ENCODE results near the gene ATXN10.

ATXN10 gene

GRCh38 chr22:45807156-45807915 is 135.7 kb downstream of the ATXN10 start:
- FAIRE-seq (no peak), DNase-seq (ENCODE audit: extremely low spot score, insufficient read length, low read depth) (no peak)

DNA sequence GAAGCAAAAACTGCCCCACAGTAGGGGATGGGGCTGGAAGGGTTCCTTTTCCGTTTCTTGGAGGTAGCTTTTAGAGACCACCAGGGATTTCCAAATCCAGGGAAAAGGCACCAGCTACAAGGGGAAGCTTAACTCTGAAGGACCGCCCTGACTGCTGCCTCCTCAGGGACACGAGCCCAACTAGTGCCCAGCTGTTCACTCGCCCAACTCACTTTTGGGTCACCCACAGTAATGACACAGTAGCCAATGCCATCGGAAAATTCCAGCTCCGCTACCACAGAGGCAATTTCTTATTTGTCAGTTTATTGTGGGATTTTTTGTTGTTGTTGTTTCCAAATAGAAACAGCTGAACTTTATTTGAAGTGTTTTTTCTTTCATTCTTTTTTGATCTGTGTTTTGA is 141.3 kb downstream of the ATXN10 start:
- DNase-seq (ENCODE audit: extremely low spot score, insufficient read length, low read depth) (no peak), FAIRE-seq (no peak)

DNA sequence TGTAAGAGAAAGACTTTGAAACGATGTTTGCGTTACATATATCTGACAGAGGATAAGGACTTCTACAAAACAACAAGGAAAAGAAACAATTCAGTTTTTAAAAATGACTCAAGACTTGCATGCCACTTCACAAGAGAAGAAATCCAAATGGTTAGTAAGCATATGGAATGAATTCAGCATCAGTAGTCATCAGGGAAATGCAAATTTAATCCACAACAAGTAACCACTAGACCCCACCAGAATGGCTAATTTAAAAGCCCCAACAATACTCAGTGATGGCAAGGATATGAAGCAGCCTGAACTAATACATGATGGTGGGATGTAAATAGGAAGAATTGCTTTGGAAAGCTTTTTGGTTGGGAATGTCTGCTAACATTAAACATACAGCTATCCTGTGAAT is 142.6 kb downstream of the ATXN10 start:
- FAIRE-seq, result no peak
- DNase-seq (ENCODE audit: extremely low spot score, insufficient read length, low read depth), result no peak

GRCh38 chr22:45816776-45817175 is 145.1 kb downstream of the ATXN10 start:
- DNase-seq (ENCODE audit: extremely low spot score, insufficient read length, low read depth) (no peak), FAIRE-seq (no peak)

DNA sequence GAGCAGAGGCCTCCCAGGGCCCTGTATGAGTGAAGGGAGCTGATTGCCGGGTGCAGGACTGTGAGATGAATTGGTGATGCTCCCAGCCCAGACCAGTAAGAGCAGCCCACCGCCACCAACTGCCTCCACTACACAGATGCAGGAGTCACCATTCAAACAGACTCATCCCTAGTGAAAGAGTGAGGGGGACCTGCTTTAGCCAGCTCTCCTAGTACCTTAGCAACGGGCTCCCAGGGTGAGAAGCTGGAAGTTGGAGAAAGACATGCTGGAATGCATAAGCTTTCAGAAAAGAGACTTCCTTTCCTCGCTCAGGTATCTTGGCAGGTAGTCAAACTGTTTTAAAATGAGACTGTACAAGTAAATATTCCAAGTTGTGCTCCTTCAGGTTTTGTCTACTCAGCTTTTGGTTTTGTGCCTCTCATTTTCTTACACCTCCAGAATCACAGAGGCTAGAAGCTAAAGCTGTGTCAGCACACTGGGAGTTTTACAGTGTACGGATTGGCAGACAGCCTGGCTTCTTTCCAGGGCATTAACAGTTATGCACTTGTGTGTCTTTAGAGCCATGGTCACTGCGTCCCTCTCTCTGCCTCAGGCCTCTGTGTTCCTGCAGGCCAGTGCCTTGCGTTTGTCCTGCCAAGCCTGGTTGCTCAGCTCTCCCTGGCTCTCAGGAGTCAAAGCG is 146.2 kb downstream of the ATXN10 start:
- no peak for DNase-seq (ENCODE audit: extremely low spot score, insufficient read length, low read depth)
- no peak for FAIRE-seq

DNA sequence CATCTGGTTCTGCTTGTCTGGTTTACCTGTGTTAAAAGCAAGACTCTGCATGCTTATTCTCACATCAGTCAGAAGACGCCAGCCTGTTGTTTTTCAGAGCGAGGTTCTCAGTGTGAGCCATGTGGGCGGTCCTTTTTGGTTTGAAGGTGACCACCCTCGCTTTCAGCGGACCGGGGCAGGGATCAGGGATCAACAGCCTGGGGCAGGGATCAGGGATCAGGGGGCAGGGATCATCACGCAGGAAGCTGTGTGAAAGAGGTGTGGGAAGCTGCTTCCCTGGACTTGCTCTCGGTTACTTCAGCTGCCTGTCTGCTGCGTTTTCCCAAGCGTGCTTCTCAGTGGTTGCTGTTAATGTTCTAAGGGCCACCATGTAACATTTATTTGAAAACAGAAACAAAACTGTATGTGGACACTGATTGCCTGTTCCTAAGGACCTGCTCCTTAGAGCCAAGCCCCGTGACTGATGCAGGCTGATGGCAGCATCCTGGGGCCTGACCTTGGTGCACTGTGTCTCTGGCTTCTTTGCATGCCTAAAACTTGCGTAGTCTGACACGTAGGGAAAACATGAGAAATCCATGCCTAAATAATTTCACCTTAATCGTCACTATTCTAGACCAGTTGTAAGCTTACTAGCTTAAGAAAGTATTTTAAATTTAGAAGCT is 146.9 kb downstream of the ATXN10 start:
- DNase-seq (ENCODE audit: extremely low spot score, insufficient read length, low read depth), result no peak
- FAIRE-seq, result no peak

GRCh38 chr22:45819305-45819704 is 147.7 kb downstream of the ATXN10 start:
- FAIRE-seq (no peak), DNase-seq (ENCODE audit: extremely low spot score, insufficient read length, low read depth) (no peak)

- FAIRE-seq (no peak), DNase-seq (ENCODE audit: extremely low spot score, insufficient read length, low read depth) (no peak)
Observed at GRCh38 chr22:45823336-45823735, 151.7 kb downstream of the ATXN10 start.

DNA sequence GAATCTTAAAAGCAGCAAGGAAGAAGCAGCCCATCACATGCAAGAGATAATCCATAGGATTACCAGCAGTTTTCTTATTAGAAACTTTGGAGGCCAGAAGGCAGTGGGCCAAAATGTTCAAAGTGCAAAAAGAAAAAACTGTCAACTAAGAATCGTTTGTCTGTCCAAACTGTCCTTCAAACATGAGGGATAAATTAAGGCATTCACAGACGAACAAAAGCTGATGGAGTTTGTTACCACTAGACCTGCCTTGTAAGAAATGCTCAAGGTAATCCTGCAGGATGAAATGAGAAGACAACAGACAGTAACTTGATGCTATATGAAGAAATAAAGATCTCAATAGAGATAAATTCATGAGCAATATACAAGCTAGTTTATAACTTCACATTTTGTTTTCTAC is 154.9 kb downstream of the ATXN10 start:
- FAIRE-seq, result no peak
- no peak for DNase-seq (ENCODE audit: extremely low spot score, insufficient read length, low read depth)

DNA sequence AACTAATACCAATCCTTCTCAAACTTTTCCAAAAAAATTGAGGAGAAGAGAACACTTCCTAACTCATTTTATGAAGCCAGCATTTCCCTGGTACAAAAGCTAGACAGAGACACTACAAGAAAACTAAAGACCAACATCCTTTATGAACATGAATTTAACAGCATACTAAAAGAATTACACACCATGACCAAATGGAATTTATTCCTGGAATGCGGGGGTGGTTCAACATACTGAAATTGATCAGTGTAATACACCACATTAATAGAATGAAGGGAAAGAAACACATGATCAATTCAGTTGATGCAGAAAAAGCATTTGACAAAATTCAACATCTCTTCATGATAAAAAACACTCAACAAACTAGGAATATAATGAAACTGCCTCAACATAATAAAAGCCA is 157.2 kb downstream of the ATXN10 start:
- DNase-seq (ENCODE audit: extremely low spot score, insufficient read length, low read depth) (no peak), FAIRE-seq (no peak)

GRCh38 chr22:45830531-45831245 is 159.1 kb downstream of the ATXN10 start:
- no peak for FAIRE-seq
- no peak for DNase-seq (ENCODE audit: extremely low spot score, insufficient read length, low read depth)

GRCh38 chr22:45831394-45831793 is 159.8 kb downstream of the ATXN10 start:
- FAIRE-seq, result no peak
- DNase-seq (ENCODE audit: extremely low spot score, insufficient read length, low read depth), result no peak

- DNase-seq (ENCODE audit: extremely low spot score, insufficient read length, low read depth), result no peak
Observed at GRCh38 chr22:45832180-45832579, 160.5 kb downstream of the ATXN10 start.

DNA sequence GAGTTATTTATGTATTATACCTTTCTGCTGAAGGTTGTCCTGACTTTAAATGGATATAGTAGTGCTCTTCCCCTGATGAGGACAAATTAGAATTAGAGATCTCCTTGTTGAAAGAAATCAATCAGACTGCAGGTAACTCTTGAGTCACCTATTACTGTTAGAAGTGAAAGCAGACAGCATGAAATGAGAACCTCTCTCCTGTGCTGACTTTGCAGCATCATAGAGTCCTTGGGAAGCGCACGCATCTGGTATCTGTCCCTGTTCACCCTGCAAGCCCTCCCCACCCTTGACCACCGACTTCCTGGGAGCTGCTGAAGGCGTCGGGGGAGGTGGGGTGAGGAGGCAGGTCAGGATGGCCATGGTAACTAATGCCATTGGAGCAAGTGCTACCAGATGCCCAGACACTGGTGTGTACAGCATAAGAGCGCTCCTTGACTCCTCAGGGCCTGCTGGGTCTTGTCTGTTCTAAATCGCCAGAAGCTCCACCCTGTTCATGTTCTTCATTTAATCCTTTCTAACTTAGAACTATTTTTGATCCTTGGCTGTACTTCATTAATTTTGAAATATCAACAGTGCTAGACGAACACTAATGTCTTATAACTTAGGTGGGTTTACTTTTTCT is 161.4 kb downstream of the ATXN10 start:
- no peak for FAIRE-seq
- no peak for DNase-seq (ENCODE audit: extremely low spot score, insufficient read length, low read depth)

More at GRCh38 chr22:45832180-45832579, 160.5 kb downstream of the ATXN10 start:
- no peak for FAIRE-seq

GRCh38 chr22:45833613-45834012 is 162.0 kb downstream of the ATXN10 start:
- FAIRE-seq (no peak), DNase-seq (ENCODE audit: extremely low spot score, insufficient read length, low read depth) (no peak)

- no peak for DNase-seq (ENCODE audit: extremely low spot score, insufficient read length, low read depth)
- no peak for FAIRE-seq
Observed at GRCh38 chr22:45834241-45834640, 162.6 kb downstream of the ATXN10 start.

GRCh38 chr22:45834795-45835194 is 163.2 kb downstream of the ATXN10 start:
- DNase-seq (ENCODE audit: extremely low spot score, insufficient read length, low read depth) (no peak), FAIRE-seq (no peak)

DNA sequence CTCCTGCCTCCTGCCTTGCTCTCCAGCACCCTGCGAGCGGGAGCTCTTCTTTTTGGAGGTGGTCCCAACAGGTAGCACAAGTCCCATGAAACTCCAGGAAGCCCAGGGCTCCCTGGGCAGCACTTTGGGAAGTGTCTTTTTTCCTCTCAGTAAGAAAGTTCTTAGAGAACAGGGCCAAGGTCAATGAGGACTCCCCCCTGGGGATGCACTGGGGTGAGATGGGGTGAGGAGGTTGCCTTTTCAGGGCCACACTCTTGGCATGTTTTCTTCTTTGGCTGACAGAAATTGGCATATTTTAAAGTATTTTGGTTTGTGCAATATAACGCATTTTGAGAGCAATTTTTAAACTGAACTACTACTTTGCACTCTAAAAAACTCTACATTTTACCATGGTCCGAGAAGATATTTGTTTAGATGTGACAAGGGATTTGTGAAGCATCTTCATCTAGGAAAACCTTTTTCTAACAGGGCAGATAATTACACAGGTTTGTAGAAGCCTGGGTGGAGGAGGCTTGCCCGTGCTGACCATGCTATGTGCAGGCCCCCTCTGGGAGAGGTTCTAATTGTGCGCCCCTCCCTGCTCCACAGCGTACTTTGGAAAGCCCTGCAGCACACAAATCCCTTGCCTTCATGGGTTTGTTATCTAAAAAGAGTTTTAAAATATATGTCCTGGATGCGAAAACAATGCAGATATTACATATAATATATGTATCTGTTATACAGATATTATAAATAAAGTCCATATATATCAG is 165.0 kb downstream of the ATXN10 start:
- DNase-seq (ENCODE audit: extremely low spot score, insufficient read length, low read depth) (no peak), FAIRE-seq (no peak)

DNA sequence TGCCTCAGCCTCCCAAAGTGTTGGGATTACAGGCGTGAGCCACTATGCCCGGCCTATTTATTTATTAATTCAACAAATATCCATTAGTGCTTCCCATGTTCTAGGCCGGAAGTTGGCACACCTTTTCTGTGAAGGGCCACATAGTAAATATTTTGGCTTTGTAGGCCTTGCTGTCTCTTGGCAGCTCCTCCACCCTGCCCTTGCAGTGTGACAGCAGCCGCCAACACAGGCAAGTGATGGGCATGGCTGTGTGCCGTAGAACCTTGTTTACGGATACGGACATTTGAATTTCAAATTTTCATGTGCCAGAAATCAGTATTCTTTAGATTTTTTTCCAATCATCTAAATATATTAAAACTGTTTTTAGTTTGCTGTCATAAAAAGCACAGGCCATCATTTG is 165.9 kb downstream of the ATXN10 start:
- FAIRE-seq (no peak), DNase-seq (ENCODE audit: extremely low spot score, insufficient read length, low read depth) (no peak)
